ENCODE measurements around the gene AACS. TPM values are rescaled to one million over a fixed set of nuclear protein-coding genes. Genes with fewer than 3 reads are reported as not detected.
A peak's percentile ranks its signal among the peaks of the same experiment; 100 is the strongest.
"Not testable (repeated sequence)": the region's sequence is repeated elsewhere in the genome, so short reads cannot be mapped to it uniquely, and the experiment has no call there.

The AACS gene
- polyA plus RNA-seq, 1 donor from 2014 or later: 33.2 TPM

- TF ChIP-seq MXI1 (conservative IDR thresholded peaks at IDR 0.05; ENCODE audit: poor library complexity, severe bottlenecking): no peak
- TF ChIP-seq CTCF (IDR thresholded peaks at IDR 0.05; ENCODE audit: poor library complexity, severe bottlenecking): no peak
- no peak for TF ChIP-seq TAF1 (IDR thresholded peaks at IDR 0.05; ENCODE audit: low read depth)
- TF ChIP-seq SMC3 (conservative IDR thresholded peaks at IDR 0.05; ENCODE audit: poor library complexity): no peak
- TF ChIP-seq EP300 (conservative IDR thresholded peaks at IDR 0.05; ENCODE audit: poor library complexity, severe bottlenecking): no peak
- no peak for TF ChIP-seq EZH2 (IDR thresholded peaks at IDR 0.05; ENCODE audit: borderline replicate concordance, insufficient read depth, low read length, poor library complexity, severe bottlenecking)
- TF ChIP-seq POLR2AphosphoS5 (IDR thresholded peaks at IDR 0.05): no peak
- TF ChIP-seq REST (IDR thresholded peaks at IDR 0.05; ENCODE audit: borderline replicate concordance): no peak
- TF ChIP-seq RAD21 (conservative IDR thresholded peaks at IDR 0.05): no peak
Measured at GRCh38 chr12:125028106-125028505, 37.1 kb upstream of the AACS start.

GRCh38 chr12:125029761-125030358 is 35.4 kb upstream of the AACS start:
- Histone ChIP-seq H3K4me3 (ENCODE audit: low read length) (peak overlapping the region; percentile 44), H3K27ac (ENCODE audit: low read length) (peak overlapping the region; percentile 79), H3F3A (ENCODE audit: insufficient read depth, low read length, poor library complexity, severe bottlenecking) (no peaks in the 10 kb centered on the region), H2AFZ (ENCODE audit: low read depth, low read length) (peak overlapping the region; percentile 1), H3K79me2 (replicated peaks; ENCODE audit: insufficient read depth, low read length) (no peaks in the 10 kb centered on the region), H3K9ac (ENCODE audit: low read length) (peak overlapping the region; percentile 29), H3K36me3 (ENCODE audit: insufficient read depth, low read length) (no peaks in the 10 kb centered on the region), H3K4me2 (ENCODE audit: low read length) (peak overlapping the region; percentile 10), H3K9me3 (ENCODE audit: low read length) (no peaks in the 10 kb centered on the region), H4K20me1 (ENCODE audit: insufficient read depth) (no peaks in the 10 kb centered on the region), H3K9me2 (ENCODE audit: insufficient read depth, low read length) (no peaks in the 10 kb centered on the region), H3K27me3 (ENCODE audit: insufficient read depth, low read depth, low read length) (no peaks in the 10 kb centered on the region)
- TF ChIP-seq EP300 (conservative IDR thresholded peaks at IDR 0.05; ENCODE audit: poor library complexity, severe bottlenecking): peak; percentile 81
- TF ChIP-seq EZH2 (IDR thresholded peaks at IDR 0.05; ENCODE audit: borderline replicate concordance, insufficient read depth, low read length, poor library complexity, severe bottlenecking): no peak
- TF ChIP-seq TAF1 (IDR thresholded peaks at IDR 0.05; ENCODE audit: low read depth): no peak
- TF ChIP-seq MXI1 (conservative IDR thresholded peaks at IDR 0.05; ENCODE audit: poor library complexity, severe bottlenecking): no peak
- TF ChIP-seq RAD21 (conservative IDR thresholded peaks at IDR 0.05): no peak
- no peak for TF ChIP-seq REST (IDR thresholded peaks at IDR 0.05; ENCODE audit: borderline replicate concordance)
- TF ChIP-seq SMC3 (conservative IDR thresholded peaks at IDR 0.05; ENCODE audit: poor library complexity): no peak
- TF ChIP-seq POLR2AphosphoS5 (IDR thresholded peaks at IDR 0.05): peak; percentile 45
- TF ChIP-seq CTCF (IDR thresholded peaks at IDR 0.05; ENCODE audit: poor library complexity, severe bottlenecking): no peak

More at GRCh38 chr12:125028106-125028505, 37.1 kb upstream of the AACS start:
- H3K4me2 ChIP-seq (ENCODE audit: low read length): no peak overlapping the region
- H3K79me2 ChIP-seq (replicated peaks; ENCODE audit: insufficient read depth, low read length): no peaks in the 10 kb centered on the region
- H3K27me3 ChIP-seq (ENCODE audit: insufficient read depth, low read depth, low read length): no peaks in the 10 kb centered on the region
- no peaks in the 10 kb centered on the region for H3K9me2 ChIP-seq (ENCODE audit: insufficient read depth, low read length)
- no peak overlapping the region for H3K4me3 ChIP-seq (ENCODE audit: low read length)
- H2AFZ ChIP-seq (ENCODE audit: low read depth, low read length): no peak overlapping the region
- no peak overlapping the region for H3K9ac ChIP-seq (ENCODE audit: low read length)
- no peaks in the 10 kb centered on the region for H3K9me3 ChIP-seq (ENCODE audit: low read length)
- H3K36me3 ChIP-seq (ENCODE audit: insufficient read depth, low read length): no peaks in the 10 kb centered on the region
- H3F3A ChIP-seq (ENCODE audit: insufficient read depth, low read length, poor library complexity, severe bottlenecking): no peaks in the 10 kb centered on the region
- no peaks in the 10 kb centered on the region for H4K20me1 ChIP-seq (ENCODE audit: insufficient read depth)
- no peak overlapping the region for H3K27ac ChIP-seq (ENCODE audit: low read length)

- H3F3A ChIP-seq (ENCODE audit: insufficient read depth, low read length, poor library complexity, severe bottlenecking); H3K79me2 ChIP-seq (replicated peaks; ENCODE audit: insufficient read depth, low read length); H3K36me3 ChIP-seq (ENCODE audit: insufficient read depth, low read length); H4K20me1 ChIP-seq (ENCODE audit: insufficient read depth); H3K9me2 ChIP-seq (ENCODE audit: insufficient read depth, low read length); H3K4me3 ChIP-seq (ENCODE audit: low read length); H3K9me3 ChIP-seq (ENCODE audit: low read length); H3K27me3 ChIP-seq (ENCODE audit: insufficient read depth, low read depth, low read length); H3K27ac ChIP-seq (ENCODE audit: low read length); H3K9ac ChIP-seq (ENCODE audit: low read length); H3K4me2 ChIP-seq (ENCODE audit: low read length); H2AFZ ChIP-seq (ENCODE audit: low read depth, low read length): not testable (repeated sequence)
Measured at GRCh38 chr12:125031471-125031870, 33.8 kb upstream of the AACS start.
